GM18861 (cell line): ENCODE measurements around the gene TRPT1.

ENCODE experiments used
- ATAC-seq: cut with Tn5 transposase; IDR thresholded peaks from one replicate; pipeline ENCODE4 v1.9.1; 2021; ENCODE audit not compliant: unreplicated experiment

The TRPT1 gene

GRCh38 chr11:64231546-64231945 is 5.6 kb upstream of the TRPT1 start:
- ATAC-seq: no peak

GRCh38 chr11:64230985-64231365 is 5.0 kb upstream of the TRPT1 start:
- ATAC-seq: no peak

GRCh38 chr11:64230171-64230984 is 4.4 kb upstream of the TRPT1 start, which contains the start of gene DNAJC4:
Gene DNAJC4 (plus strand): TSS chr11:64230548. CDS start chr11:64230855, 307 bp downstream.
- ATAC-seq: no peak

GRCh38 chr11:64229744-64230170 is 3.8 kb upstream of the TRPT1 start:
- ATAC-seq: no peak

- ATAC-seq: no peak
These were observed 3.2 kb upstream of the TRPT1 start for GRCh38 chr11:64229090-64229743.

GRCh38 chr11:64227405-64227956 is 1.5 kb upstream of the TRPT1 start:
- ATAC-seq: no peak

GRCh38 chr11:64226507-64227051 is 593 bp upstream of the TRPT1 start:
- ATAC-seq: no peak

DNA sequence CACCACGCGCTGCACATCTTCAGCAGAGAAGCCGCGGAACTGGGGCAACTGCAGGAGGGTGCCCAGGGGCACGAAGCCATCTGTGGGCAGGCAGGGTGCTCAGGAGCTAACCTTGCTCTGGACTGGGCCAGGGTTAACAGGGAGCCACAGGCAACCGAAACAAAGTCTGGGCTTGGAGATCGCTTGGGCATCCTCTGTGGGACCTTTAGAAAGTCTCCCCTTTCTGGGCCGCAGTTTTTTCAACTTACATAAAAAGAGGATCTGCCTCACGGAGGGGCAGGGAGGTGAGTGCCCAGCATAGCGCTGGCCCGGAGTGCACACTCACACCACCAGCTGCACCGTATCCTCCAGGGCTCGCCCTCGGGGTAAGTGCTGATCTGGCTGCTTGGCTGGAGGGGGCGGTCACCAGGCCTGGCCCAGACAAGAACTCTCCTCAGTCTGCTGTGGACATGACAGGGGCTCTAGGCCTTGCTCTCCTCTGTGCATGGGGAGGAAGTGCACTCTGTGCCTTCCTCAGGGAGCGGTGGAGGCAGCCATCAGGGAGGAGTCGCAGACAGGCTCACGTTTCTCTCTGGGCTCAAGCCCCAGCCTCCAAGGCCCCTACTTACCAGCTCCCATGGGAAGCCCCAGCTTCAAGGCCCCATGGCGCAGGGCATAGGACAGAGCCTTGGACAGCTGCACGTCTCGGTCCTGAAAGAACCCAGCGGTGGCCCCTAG is 937 bp downstream of the TRPT1 start:
- ATAC-seq: no peak

GRCh38 chr11:64224151-64224890 is 1.7 kb downstream of the TRPT1 start:
- no peak for ATAC-seq

DNA sequence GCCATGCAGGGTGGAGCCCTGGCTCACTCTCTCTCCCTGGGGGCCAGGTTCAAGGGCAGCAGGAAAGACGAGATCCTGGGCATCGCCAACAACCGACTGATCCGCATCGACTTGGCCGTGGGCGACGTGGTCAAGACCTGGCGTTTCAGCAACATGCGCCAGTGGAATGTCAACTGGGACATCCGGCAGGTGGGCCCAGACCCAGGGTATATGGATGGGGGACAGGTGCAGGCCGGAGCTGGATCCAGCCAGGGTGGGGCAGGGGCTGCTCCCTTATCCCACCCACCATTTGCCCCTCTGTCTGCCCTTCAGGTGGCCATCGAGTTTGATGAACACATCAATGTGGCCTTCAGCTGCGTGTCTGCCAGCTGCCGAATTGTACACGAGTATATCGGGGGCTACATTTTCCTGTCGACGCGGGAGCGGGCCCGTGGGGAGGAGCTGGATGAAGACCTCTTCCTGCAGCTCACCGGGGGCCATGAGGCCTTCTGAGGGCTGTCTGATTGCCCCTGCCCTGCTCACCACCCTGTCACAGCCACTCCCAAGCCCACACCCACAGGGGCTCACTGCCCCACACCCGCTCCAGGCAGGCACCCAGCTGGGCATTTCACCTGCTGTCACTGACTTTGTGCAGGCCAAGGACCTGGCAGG is 2.9 kb downstream of the TRPT1 start:
- no peak for ATAC-seq

DNA sequence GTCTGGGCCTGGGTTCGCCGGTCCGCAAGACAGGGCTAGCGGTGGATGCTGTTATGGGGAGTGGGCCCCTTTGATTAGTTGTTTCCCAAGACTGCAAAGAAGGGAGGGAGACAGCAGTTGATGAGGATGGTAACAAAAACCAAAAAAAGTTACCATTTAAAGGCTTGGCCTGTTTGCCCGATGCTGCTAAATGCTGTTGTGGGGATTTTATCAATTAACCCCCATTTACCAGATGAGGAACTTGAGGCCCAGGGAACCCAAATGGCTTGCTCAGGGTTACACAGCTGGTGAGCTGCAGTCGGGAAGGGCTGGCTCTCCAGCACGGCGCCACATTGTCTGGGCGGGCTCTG is 3.4 kb downstream of the TRPT1 start:
- no peak for ATAC-seq

GRCh38 chr11:64220798-64221197 is 5.2 kb downstream of the TRPT1 start:
- ATAC-seq: no peak

DNA sequence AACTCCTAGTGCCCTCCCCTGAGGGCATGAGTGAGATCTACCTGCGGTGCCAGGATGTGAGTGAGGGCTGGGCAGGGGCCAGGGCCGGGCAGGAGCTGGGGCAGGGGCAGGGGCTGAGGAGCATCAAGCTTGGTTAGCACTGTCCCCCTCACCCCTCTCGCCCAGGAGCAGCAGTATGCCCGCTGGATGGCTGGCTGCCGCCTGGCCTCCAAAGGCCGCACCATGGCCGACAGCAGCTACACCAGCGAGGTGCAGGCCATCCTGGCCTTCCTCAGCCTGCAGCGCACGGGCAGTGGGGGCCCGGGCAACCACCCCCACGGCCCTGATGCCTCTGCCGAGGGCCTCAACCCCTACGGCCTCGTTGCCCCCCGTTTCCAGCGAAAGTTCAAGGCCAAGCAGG is 5.7 kb downstream of the TRPT1 start:
- no peak for ATAC-seq

GRCh38 chr11:64219755-64220154 is 6.2 kb downstream of the TRPT1 start:
- no peak for ATAC-seq

GRCh38 chr11:64219354-64219684 is 6.7 kb downstream of the TRPT1 start:
- ATAC-seq: no peak

DNA sequence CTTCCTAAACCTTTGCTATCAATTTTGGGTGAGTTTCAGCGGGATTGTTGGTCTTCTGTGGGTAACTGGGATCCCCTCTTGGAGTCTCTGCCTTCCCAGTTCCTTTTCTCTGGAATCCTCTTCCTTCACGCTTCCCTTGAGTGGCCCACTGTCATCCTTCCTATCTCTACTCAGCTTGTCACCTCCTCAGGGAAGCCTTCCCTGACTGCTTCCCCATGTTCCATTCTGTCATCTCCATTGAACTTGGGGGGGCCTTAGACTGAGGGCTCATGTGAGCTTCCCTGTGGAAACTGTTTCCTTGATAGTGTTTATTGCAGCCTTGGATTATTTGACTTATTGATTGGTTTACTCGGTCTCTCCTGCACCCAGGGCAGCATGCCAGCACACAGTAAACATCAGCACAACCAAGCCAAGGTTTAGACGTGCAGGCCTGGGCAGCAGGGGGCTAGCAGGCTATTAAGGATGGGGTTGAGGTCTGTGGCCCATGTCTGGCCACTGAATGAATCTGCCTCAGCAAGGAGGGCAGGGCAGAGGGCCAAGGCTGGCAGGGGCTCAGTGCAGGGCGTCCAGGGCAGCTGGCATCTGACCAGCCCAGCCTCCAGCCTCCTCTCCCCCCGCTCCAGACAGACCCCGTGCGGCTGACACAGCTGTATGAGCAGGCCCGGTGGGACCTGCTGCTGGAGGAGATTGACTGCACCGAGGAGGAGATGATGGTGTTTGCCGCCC is 7.2 kb downstream of the TRPT1 start:
- ATAC-seq: no peak

DNA sequence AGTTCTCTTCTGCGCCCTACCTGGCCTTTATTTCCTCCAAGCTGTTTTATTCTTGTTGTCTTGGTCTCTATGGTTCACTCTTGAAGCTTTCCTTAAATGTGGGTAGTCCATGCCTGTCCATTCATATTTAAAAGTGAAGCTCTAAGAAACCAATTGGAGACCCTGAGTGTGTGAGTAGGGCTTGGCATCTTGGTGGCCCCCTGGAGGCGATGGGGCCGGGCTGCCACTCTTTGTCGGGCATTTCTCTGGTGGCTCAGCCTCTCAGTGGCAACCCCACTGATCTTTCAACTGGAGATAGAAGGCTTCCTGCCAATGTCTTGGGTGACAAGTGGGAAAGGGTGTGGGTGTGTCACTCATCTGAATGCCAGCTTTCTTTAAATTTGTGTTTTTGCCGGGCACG is 9.1 kb downstream of the TRPT1 start:
- no peak for ATAC-seq

GRCh38 chr11:64211181-64211872 is 14.7 kb downstream of the TRPT1 start:
- ATAC-seq: no peak
